Measurements from ENCODE around the gene LIFR. TPM values are rescaled to one million over a fixed set of nuclear protein-coding genes. Genes with fewer than 3 reads are reported as not detected.

The LIFR gene
- total and polyA plus RNA-seq, 2 donors (not counting 3 experiments of a cell fraction or from before 2014, with no cell fraction given), result 4.1 to 36.4 TPM

GRCh38 chr5:38468202-38468673 is 88.2 kb downstream of the LIFR start:
- TF ChIP-seq POLR2A (IDR thresholded peaks at IDR 0.05; ENCODE audit: low read depth, low read length) (peak; percentile 16), CTCF (IDR thresholded peaks at IDR 0.05; ENCODE audit: extremely low read depth in 1 of 2, insufficient read depth in 1 of 2, low read depth in 1 of 2, low read length in 2 of 2) (no peak), FOS (IDR thresholded peaks at IDR 0.05; ENCODE audit: borderline replicate concordance, insufficient read depth, low read length) (peak; percentile 75), JUN (IDR thresholded peaks at IDR 0.05; ENCODE audit: borderline replicate concordance, insufficient read depth, insufficient read length, low read depth) (peak; percentile 56), POLR2AphosphoS5 (IDR thresholded peaks at IDR 0.05; ENCODE audit: insufficient read depth, low read depth, low read length) (peak; percentile 41)
- CTCF ChIA-PET, result interaction anchor here (1.0 to 9.2 kb wide), 13 partner anchors 11 to 342 kb away, joined by 3 to 163 read pairs (median 5); no protein-coding TSS in a partner anchor
- H2AFZ ChIP-seq (ENCODE audit: low read depth, low read length), result peak overlapping the region; percentile 66
- no peaks in the 10 kb centered on the region for H3K36me3 ChIP-seq (ENCODE audit: control insufficient read depth in 2 of 2, extremely low read depth in 1 of 2, insufficient read depth in 2 of 2, low read length in 2 of 2)
- dilution Hi-C loops (cut with MboI; ENCODE audit: extremely low pct_ligation_motif_present, low sequenced_read_pairs) (no loop called here), intact Hi-C loops (cut with micrococcal nuclease) (no loop called here)
- H3K4me1 ChIP-seq (ENCODE audit: control insufficient read depth, extremely low read depth, insufficient read depth, low read length), result peaks cover 54% of the 10 kb centered on the region
- H3K4me2 ChIP-seq (ENCODE audit: insufficient read depth, low read length), result peak overlapping the region; percentile 46
- H3K79me2 ChIP-seq (ENCODE audit: control insufficient read depth, insufficient read depth, low read length), result no peaks in the 10 kb centered on the region
- peak overlapping the region; percentile 61 for H3K9ac ChIP-seq (replicated peaks; ENCODE audit: extremely low read depth, insufficient read depth, low read length)
- FAIRE-seq (peak; percentile 92), DNase-seq (ENCODE audit: low read depth, low spot score) (peak; percentile 83)
- no peaks in the 10 kb centered on the region for H3K27me3 ChIP-seq (ENCODE audit: control insufficient read depth in 2 of 2, insufficient read depth in 2 of 2, low read length in 2 of 2)
- no peaks in the 10 kb centered on the region for H3K9me3 ChIP-seq (replicated peaks; ENCODE audit: control insufficient read depth, insufficient read depth, low read length)
- peak overlapping the region in 1 of 3 experiments; percentile 10 for H3K4me3 ChIP-seq (replicated peaks in 1 of 3; ENCODE audit: insufficient read depth in 1 of 3, low read depth in 1 of 3, low read length in 3 of 3)
- H3K9me1 ChIP-seq (replicated peaks; ENCODE audit: control insufficient read depth, extremely low read depth, insufficient read depth, low read length), result no peaks in the 10 kb centered on the region
- H4K20me1 ChIP-seq (replicated peaks; ENCODE audit: control insufficient read depth, extremely low read depth, insufficient read depth, low read length), result no peaks in the 10 kb centered on the region
- BruUV-seq (replicated peaks), result no TSS peak
- H3K27ac ChIP-seq (ENCODE audit: insufficient read depth, low read depth, low read length), result peak overlapping the region; percentile 90
- POLR2A ChIA-PET, result interaction anchor here (0.9 kb wide), 1 partner anchor 314 kb away, joined by 4 read pairs; no protein-coding TSS in a partner anchor
